ENCODE data around the gene CLDN19. TPM values are rescaled to one million over a fixed set of nuclear protein-coding genes. Genes with fewer than 3 reads are reported as not detected.

The CLDN19 gene
- total RNA-seq, 1 donor from 2014 or later, result 2.3 TPM

DNA sequence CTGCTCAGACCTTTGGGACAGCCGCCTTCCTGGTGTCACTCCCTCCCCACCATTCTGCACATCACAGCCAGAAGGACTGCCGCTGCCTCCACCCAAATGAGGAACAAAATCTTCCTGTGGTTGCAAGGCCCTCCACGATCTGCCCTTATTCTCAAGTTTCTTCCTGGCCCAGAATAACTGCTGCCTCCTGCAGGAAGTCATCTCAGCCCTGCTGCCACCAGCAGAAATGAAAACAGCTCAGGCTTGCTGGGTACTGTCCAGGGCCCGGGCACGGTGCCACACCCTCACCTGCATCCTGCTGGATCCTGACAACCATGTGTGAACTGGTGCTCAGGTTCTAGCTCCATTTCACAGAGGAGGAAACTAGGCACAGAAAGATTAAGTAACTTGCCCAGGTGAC, 2.8 kb downstream of the CLDN19 start:
- H3K27ac Mint-ChIP-seq, result no peak overlapping the region
- no peaks in the 10 kb centered on the region for H3K36me3 Mint-ChIP-seq
- no peaks in the 10 kb centered on the region for H3K27me3 Mint-ChIP-seq
- peaks cover 3% of the 10 kb centered on the region for H3K4me1 Mint-ChIP-seq (ENCODE audit: unreplicated experiment)
- DNase-seq (ENCODE audit: extremely low spot score, unreplicated experiment), result no peak
- no peaks in the 10 kb centered on the region for H3K9me3 Mint-ChIP-seq
- TF ChIP-seq, protein P1, sequence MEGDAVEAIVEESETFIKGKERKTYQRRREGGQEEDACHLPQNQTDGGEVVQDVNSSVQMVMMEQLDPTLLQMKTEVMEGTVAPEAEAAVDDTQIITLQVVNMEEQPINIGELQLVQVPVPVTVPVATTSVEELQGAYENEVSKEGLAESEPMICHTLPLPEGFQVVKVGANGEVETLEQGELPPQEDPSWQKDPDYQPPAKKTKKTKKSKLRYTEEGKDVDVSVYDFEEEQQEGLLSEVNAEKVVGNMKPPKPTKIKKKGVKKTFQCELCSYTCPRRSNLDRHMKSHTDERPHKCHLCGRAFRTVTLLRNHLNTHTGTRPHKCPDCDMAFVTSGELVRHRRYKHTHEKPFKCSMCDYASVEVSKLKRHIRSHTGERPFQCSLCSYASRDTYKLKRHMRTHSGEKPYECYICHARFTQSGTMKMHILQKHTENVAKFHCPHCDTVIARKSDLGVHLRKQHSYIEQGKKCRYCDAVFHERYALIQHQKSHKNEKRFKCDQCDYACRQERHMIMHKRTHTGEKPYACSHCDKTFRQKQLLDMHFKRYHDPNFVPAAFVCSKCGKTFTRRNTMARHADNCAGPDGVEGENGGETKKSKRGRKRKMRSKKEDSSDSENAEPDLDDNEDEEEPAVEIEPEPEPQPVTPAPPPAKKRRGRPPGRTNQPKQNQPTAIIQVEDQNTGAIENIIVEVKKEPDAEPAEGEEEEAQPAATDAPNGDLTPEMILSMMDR (conservative IDR thresholded peaks at IDR 0.05), result no peak
- H3K4me3 Mint-ChIP-seq, result no peak overlapping the region

- Mint-ChIP-seq H3K4me1 (ENCODE audit: unreplicated experiment) (peaks cover 3% of the 10 kb centered on the region), H3K4me3 (no peak overlapping the region), H3K27ac (no peak overlapping the region), H3K9me3 (no peaks in the 10 kb centered on the region), H3K27me3 (no peaks in the 10 kb centered on the region), H3K36me3 (no peaks in the 10 kb centered on the region)
- no peak for DNase-seq (ENCODE audit: extremely low spot score, unreplicated experiment)
- TF ChIP-seq, protein P1 (conservative IDR thresholded peaks at IDR 0.05), result no peak
These were observed 3.4 kb downstream of the CLDN19 start for GRCh38 chr1:42736571-42737200.

DNA sequence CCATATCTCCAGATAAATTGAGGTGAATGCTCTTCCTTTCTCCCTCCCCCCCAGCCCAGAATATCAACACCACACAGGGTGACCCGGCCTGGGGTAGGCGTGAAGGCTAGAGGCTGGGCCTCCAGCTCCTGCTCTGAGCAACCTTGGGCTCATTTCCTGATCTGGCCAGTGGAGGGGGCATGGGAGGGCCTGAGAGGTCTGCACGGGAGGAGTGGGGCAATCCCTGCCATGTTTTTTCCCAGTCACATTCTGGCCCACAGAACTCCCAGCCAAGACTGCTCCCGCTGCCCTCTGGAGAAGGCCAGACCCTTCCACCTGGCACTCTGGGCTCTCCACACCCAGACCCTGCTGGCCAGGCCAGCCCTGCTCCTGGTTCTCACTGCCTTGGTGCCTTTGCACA, 3.9 kb downstream of the CLDN19 start:
- TF ChIP-seq, protein P1 (conservative IDR thresholded peaks at IDR 0.05), result peak; percentile 44
- H3K4me3 Mint-ChIP-seq, result no peak overlapping the region
- no peak overlapping the region for H3K27ac Mint-ChIP-seq
- DNase-seq (ENCODE audit: extremely low spot score, unreplicated experiment), result no peak
- H3K36me3 Mint-ChIP-seq, result no peaks in the 10 kb centered on the region
- peaks cover 3% of the 10 kb centered on the region for H3K4me1 Mint-ChIP-seq (ENCODE audit: unreplicated experiment)
- H3K27me3 Mint-ChIP-seq, result no peaks in the 10 kb centered on the region
- no peaks in the 10 kb centered on the region for H3K9me3 Mint-ChIP-seq

DNA sequence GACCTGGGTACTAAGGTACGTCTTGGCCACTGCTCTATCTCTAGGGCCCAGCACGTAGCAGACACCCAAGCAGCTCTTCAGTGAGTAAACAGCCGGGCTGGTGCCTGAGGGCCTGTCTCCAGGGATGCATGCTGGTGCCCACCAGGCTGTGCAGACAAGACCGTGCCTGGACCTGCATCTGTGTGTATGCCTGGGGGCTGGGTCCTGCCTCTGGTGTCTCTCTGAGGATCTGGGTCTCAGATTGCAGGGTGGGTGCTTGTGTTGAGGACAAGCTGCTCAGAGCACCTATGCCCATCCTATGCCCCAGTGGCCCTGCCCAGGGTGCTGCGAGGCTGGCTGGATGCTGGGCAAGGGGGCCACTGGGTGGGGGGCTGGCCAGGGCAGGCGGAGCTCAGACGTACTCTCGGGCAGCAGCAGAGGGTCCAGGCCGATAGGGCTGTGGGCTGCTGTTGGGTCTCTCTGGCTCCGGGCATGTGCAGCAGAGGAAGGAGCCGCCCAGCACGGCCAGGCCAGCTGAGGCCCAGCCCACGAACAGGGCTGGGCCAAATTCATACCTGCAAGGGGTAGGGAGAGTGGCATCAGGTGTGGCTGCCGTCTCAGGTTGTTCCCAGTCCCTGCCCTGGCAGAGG, 4.4 kb downstream of the CLDN19 start:
- H3K4me3 Mint-ChIP-seq, result no peak overlapping the region

DNA sequence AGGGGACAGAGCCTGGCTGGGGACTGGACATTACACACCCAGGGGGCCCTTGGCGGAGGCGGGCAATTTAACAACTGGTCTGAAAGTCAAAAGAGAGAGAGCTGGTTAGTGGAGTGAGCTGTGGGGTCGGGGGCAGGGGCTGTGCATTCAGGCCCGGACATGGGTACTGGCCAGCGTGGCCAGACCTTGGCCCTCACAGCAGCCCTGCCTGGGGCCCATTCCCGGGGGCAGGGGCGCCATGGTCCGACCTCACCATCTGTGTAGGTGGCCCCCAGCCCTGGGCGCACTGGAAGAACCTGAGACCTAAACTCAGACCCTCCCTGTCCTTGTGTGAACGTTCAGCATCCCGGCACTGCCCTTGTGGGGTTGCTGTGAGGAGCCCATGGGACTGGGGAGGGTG, 5.0 kb downstream of the CLDN19 start:
- Mint-ChIP-seq H3K27me3 (no peaks in the 10 kb centered on the region), H3K27ac (no peak overlapping the region), H3K4me1 (ENCODE audit: unreplicated experiment) (peaks cover 3% of the 10 kb centered on the region), H3K36me3 (no peaks in the 10 kb centered on the region), H3K4me3 (no peak overlapping the region), H3K9me3 (no peaks in the 10 kb centered on the region)
- DNase-seq (ENCODE audit: extremely low spot score, unreplicated experiment), result no peak
- TF ChIP-seq, protein P1 (conservative IDR thresholded peaks at IDR 0.05), result no peak

More for the DNA sequence above, 4.4 kb downstream of the CLDN19 start:
- H3K27ac Mint-ChIP-seq, result no peak overlapping the region
- H3K9me3 Mint-ChIP-seq, result no peaks in the 10 kb centered on the region
- H3K36me3 Mint-ChIP-seq, result no peaks in the 10 kb centered on the region
- peaks cover 3% of the 10 kb centered on the region for H3K4me1 Mint-ChIP-seq (ENCODE audit: unreplicated experiment)
- H3K27me3 Mint-ChIP-seq, result no peaks in the 10 kb centered on the region
- TF ChIP-seq, protein P1 (conservative IDR thresholded peaks at IDR 0.05), result no peak
- DNase-seq (ENCODE audit: extremely low spot score, unreplicated experiment), result no peak
